Body of pancreas (tissue), 4 donors: ENCODE results near the gene EPHB1.

Experiments
- POLR2A ChIP-seq, 3 donors: fragments of 450-650 bp; IDR thresholded peaks; one replicate each; pipeline ENCODE4 v1.6.1; 2016; ENCODE audit warnings: antibody characterized with exemption in 3 of 3, mild to moderate bottlenecking in 2 of 3
- TF ChIP-seq, protein P1 (sequence below), 7 experiments: fragments of 450-650 bp in 4 of 7; fragments of 200-600 bp in 3 of 7; sonication (generic) in 3 of 7; IDR thresholded peaks; one replicate each; pipeline ENCODE4 v1.5.1; 2016 to 2019; ENCODE audit warnings: antibody characterized with exemption in 7 of 7

DNA sequence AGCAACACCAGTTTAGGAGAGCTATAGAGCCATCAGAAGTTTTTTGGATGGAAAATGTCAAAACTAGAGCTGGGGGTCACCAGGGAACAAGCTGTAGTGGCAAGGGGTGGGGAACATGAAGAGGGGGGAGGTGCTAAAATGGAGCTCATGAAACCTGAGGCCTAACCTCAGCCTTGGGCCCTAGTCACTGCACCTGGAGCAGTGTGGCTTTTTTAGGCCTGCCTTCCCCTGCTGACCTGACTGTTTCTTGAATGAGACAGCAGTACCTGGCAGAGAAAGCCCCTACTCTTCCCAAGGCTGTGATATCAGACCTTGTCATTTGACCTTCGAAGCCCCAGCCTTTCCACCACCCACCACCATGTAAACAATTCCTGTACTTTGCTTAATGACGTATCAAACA, 383.5 kb downstream of the EPHB1 start:
- TF ChIP-seq, protein P1, sequence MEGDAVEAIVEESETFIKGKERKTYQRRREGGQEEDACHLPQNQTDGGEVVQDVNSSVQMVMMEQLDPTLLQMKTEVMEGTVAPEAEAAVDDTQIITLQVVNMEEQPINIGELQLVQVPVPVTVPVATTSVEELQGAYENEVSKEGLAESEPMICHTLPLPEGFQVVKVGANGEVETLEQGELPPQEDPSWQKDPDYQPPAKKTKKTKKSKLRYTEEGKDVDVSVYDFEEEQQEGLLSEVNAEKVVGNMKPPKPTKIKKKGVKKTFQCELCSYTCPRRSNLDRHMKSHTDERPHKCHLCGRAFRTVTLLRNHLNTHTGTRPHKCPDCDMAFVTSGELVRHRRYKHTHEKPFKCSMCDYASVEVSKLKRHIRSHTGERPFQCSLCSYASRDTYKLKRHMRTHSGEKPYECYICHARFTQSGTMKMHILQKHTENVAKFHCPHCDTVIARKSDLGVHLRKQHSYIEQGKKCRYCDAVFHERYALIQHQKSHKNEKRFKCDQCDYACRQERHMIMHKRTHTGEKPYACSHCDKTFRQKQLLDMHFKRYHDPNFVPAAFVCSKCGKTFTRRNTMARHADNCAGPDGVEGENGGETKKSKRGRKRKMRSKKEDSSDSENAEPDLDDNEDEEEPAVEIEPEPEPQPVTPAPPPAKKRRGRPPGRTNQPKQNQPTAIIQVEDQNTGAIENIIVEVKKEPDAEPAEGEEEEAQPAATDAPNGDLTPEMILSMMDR (IDR thresholded peaks at IDR 0.05) = no peak
- no peak for TF ChIP-seq POLR2A (IDR thresholded peaks at IDR 0.05)
